ES-I3 (cell line): ENCODE results near the gene WNT5A.
A peak's percentile ranks its signal among the peaks of the same experiment; 100 is the strongest.

Experiments used
- H3K36me3 ChIP-seq: 2 replicates; pipeline ENCODE4 v1.6.1; 2013; ENCODE audit warnings: mild to moderate bottlenecking, low read length, control low read depth, moderate library complexity; ENCODE audit not compliant: insufficient read depth
- H3K4me1 ChIP-seq: 2 replicates; pipeline ENCODE4 v1.6.1; 2013; ENCODE audit warnings: mild to moderate bottlenecking, control low read depth, low read length; ENCODE audit not compliant: insufficient read depth
- H3K9ac ChIP-seq: 2 replicates; pipeline ENCODE4 v1.6.1; 2013; ENCODE audit warnings: low read depth, mild to moderate bottlenecking, low read length, moderate library complexity
- H3K9me3 ChIP-seq: 2 replicates; pipeline ENCODE4 v1.6.1; 2013; ENCODE audit warnings: mild to moderate bottlenecking, low read length, moderate library complexity; ENCODE audit not compliant: control insufficient read depth, insufficient read depth

WNT5A gene

DNA sequence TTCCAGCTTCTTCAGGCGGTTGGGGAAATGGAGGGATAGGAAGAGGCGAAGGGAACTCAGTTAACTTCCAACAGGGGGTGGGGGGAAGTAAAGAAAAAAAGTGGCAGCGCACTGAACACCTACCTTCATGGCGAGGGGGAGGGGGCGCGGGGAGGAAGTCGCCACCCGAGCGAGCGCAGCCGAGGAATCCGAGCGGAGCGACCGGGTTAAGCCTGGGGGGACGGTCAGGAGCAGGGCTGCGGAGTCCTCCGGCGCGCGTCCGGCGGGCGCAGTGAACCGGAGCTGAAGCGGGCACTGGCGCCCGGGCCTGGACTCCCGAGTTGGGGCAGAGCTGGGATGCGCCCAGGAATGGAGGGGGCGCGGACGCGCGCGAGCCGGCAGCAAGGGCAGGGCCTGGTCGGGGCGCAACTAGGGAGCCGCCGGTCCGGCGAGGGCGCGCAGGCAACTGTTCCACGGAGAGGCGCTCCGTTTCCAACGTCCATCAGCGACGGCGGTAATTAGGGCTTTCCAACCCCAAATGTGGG lies at the start of gene WNT5A:
Gene WNT5A, minus strand, starts transcription at position 450 of the 524 bp plus-strand sequence. Its CDS starts 321 bp downstream, at position 129.
- Histone ChIP-seq H3K9me3 (no peaks in the 10 kb centered on the region; the same call in 1 of the 2 replicates), H3K4me1 (peaks cover 5% of the 10 kb centered on the region; the same call in 1 of the 2 replicates), H3K36me3 (no peaks in the 10 kb centered on the region), H3K9ac (peak within 1 kb of the TSS; percentile 83)

DNA sequence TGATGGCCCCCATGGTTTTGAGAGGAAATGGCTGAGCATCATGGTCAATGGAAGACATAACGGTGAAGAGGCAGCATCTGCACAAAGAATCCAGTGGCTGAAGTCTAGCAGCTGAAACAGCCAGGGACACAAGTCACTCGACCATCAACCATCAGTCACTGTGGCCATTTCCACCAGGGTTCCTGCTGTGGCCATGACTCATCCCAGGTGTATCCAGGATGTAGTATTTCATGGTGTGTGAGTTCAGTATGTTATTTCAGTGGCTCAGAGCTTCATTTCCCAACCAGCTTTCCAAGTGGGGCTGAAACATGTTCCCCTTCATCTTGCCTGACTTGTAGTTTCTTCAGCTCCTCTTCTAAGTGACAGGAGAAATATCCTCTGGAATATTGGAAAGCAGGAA lies 47.8 kb upstream of the WNT5A start:
- no peaks in the 10 kb centered on the region for H3K36me3 ChIP-seq
- peaks cover 15% of the 10 kb centered on the region for H3K4me1 ChIP-seq
- H3K9ac ChIP-seq: no peak overlapping the region
- no peaks in the 10 kb centered on the region for H3K9me3 ChIP-seq

DNA sequence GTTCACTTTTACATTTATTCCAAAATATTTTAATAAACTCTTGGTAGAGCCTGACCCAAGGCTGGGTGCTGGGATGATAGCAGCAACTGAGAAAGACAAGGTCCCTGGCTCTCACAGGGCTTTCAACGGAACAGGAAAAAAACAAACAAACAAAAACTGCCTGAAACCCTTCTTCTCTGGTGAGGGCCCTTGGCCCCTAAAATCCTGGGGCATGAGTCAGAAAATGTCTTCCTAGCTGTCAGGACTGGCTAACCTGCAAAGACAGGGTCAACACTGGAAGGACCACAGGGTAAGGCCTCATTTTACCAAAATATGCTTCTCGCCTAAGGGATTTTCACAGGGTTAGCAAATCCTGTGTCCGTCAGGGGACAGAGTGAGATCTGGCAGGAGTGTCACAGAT lies 45.7 kb upstream of the WNT5A start:
- Histone ChIP-seq H3K4me1 (peaks cover 15% of the 10 kb centered on the region), H3K36me3 (no peaks in the 10 kb centered on the region), H3K9ac (no peak overlapping the region), H3K9me3 (no peaks in the 10 kb centered on the region)

DNA sequence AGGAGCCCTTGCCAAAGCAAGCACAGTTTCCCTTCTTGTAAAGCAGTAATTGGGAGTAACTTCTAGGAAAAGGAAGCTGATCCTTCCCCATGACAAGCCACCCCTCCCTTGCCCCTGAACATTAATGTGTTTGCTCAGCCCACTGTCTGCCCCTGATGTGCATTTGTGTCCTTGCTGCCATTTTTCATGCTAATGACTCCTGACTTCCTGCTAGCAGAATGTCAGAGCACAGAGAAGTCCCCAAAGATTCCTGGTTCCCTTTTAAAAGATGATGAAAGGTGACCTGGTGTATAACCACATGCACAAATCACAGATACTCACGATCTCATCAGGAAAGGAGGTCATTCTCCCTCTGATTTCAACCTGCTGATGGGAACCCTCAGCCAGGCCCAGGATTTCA lies 44.2 kb upstream of the WNT5A start:
- peaks cover 15% of the 10 kb centered on the region for H3K4me1 ChIP-seq
- H3K36me3 ChIP-seq: no peaks in the 10 kb centered on the region
- H3K9me3 ChIP-seq: no peaks in the 10 kb centered on the region
- no peak overlapping the region for H3K9ac ChIP-seq

DNA sequence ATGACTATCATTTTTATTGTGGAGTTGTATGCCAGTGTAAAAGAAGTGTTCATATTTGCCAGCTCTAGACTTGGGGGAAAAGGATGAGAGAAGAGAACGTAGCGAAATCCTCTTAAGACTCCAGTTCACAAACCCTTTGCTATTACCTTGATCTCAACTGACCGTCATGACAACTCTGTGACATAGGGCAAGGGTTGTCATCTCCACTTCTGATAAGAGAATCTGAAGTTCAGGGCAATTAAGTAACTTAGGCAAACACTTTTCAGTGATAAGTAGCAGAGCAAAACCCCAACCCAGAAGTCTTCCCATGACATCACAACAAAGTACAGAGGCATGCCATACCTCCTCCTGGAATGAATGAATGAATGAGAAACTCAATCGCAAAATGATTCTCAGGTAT lies 40.3 kb upstream of the WNT5A start:
- H3K9me3 ChIP-seq: no peaks in the 10 kb centered on the region
- H3K9ac ChIP-seq: no peak overlapping the region
- peaks cover 22% of the 10 kb centered on the region for H3K4me1 ChIP-seq
- no peaks in the 10 kb centered on the region for H3K36me3 ChIP-seq

DNA sequence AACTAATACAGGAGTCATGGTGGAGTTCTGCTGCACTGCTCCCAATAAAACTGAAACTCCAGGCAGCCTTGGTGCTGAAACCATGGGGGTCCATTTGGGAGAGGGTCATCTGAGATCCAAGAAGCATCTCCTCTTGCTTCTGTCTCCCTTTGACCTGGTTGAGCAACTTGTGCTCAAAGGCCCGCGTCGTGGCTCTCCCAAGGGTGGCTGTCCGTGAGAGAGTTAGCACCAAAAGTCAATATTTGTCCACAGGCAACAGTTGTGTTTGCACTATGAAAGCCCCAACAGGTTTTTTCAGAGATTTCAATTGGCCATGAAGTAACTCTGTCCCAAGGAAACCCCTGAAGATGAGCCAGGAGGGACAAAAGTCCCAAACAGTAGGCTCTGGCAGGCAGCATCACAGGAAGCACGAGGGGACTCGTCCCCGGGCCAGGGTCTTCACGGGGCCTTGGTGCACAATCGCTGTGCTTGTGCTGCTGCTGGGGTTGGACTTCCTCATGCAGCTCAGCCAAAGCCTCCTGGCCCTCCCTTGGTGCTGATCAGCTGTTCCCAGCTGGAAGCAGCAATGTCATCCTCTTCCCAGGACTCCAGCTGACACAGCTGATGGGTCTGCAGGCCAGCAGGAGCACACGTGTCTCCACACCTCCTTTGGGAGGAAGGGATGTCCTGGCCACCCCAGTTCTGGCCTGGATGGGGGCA lies 39.4 kb upstream of the WNT5A start:
- peaks cover 25% of the 10 kb centered on the region for H3K4me1 ChIP-seq

DNA sequence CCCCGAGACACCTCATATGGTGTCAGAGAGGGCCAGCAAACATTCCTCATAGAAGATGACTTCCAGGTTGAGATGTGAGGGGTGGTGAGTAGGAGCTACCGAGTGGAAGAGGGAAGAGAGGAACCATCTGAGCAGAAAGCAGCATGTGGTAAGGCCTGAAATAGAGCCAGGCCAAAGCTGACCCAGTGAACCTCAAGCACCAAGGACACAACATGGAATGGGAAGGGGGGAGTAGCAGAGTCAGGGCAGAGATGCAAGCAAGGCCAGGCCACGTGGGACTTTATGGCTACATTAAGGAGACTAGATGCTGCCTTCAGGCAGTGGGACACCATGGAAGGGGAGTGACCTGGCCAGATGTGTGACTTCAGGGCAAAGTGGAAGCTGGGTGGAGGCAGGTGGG lies 38.3 kb upstream of the WNT5A start:
- Histone ChIP-seq H3K9ac (no peak overlapping the region), H3K4me1 (peaks cover 23% of the 10 kb centered on the region), H3K9me3 (no peaks in the 10 kb centered on the region), H3K36me3 (no peaks in the 10 kb centered on the region)

More for the DNA sequence above, 39.4 kb upstream of the WNT5A start:
- H3K9ac ChIP-seq: no peak overlapping the region
- H3K9me3 ChIP-seq: no peaks in the 10 kb centered on the region
- no peaks in the 10 kb centered on the region for H3K36me3 ChIP-seq

DNA sequence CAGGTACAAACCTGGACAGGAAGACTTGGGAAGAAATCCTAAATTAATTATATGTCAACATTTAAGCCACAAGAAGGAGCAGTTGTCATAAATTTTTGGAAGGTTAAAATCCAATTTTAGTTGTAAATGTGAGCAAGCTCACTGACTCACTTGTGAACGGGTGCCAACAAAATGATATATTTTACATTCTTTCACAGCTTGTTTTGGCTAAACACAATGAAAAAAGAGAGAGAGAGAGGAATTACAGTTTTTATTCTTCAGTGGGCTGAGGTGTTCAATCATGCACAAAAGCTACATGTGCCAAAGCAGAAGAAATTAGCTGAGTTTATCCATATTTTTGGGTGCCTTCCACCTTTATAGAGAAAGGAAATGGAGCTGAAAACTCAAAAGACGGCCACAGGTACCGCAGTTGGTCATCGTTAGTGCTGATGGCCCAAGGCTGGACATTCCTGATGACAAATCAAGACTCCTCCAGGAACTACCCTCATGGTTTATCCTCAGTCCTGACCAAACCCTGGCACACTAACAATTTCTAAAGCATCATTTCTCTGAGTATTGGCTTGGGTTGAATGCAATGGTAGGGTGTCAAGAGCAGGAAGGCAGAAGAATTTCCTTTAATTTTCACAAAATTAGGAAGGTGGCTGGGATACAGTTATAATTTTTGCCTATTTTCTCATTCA lies 37.6 kb upstream of the WNT5A start:
- no peak overlapping the region for H3K9ac ChIP-seq
- no peaks in the 10 kb centered on the region for H3K36me3 ChIP-seq
- H3K9me3 ChIP-seq: no peaks in the 10 kb centered on the region
- H3K4me1 ChIP-seq: peaks cover 23% of the 10 kb centered on the region

DNA sequence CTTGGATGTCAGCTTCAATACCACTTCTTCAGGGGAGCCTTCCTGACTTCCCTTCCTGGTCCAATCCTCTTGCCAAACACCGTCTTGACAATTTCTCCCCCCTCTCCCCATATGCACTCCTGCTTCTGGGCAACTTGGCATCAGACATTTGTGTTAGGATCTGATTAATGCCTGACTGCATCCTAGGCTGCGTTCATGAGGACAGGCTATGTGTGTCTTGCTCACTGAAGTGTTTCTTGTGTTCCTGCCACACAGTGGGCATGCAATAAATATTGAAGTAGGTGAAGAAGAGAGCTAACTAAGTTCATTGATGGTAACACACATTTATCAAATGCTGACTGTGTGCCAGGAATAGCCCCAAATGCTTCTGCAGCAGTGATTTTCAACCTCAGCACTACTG lies 36.4 kb upstream of the WNT5A start:
- H3K9me3 ChIP-seq: no peaks in the 10 kb centered on the region
- H3K9ac ChIP-seq: no peak overlapping the region
- H3K36me3 ChIP-seq: no peaks in the 10 kb centered on the region
- H3K4me1 ChIP-seq: peaks cover 23% of the 10 kb centered on the region

DNA sequence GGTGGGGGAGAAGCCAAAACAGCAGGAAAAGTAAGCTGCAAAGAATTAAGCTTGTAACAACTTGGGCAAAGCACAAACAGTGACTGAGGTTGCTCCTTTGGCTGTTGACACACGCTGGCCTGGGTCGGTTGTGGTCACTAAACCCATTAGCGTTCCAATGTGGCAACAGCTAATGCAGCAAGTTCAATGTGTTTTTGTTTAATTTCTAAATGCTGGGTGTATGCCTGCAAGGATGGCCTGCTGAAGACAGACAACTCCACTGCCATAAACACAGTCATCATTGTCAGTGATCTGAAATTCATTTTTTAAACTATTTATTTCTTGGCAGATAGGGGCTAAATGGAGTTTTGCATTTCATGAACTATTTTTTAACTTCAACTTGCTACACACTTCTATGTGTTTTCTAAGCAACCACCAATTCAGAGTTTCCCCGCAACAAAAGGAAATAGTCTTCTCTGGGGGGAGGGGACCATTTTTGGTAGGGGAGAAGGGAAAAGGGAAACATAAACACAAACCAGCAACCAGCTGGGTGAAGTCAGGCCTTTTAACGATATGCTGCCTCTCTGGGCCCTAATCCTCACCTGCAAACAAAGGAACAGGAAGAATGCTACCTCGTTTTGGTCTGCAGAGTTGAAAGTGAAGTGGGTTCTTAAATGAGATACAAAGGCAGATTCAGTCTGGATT lies 34.8 kb upstream of the WNT5A start:
- Histone ChIP-seq H3K9ac (no peak overlapping the region), H3K9me3 (no peaks in the 10 kb centered on the region), H3K4me1 (peaks cover 23% of the 10 kb centered on the region), H3K36me3 (no peaks in the 10 kb centered on the region)

DNA sequence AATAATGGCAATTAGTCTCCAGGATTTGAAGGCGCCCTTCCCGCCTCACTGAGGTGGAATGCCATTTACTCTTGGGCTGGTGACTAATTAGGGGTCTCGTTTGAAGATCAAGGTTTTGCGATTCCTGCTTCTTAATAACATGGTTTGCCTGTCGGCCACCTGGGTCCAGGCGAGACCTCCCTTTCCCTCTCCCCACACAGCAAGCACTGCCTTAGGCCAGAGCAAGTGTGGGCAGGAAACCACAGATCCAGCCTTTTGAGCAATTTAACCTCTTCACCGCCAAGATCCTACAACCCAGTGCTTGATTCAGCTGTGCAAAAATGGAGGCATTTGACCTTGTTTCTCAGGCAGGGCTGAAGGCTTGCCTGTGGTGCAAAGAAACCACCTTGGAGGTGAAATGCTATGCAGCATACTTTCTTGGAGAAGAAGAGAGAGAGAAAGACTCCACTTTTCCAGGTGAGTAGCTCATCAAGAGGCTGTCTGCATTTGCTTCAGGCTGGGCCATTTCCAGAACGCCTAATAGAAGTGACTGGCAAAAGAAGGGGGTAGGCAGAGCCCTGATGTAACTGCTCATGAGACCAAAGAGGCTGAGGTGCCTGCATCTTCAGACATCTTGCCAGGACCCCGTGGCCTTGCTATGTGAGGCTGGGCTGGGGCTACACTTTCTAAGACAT lies 34.1 kb upstream of the WNT5A start:
- Histone ChIP-seq H3K9ac (no peak overlapping the region), H3K9me3 (no peaks in the 10 kb centered on the region), H3K4me1 (peaks cover 23% of the 10 kb centered on the region), H3K36me3 (no peaks in the 10 kb centered on the region)

DNA sequence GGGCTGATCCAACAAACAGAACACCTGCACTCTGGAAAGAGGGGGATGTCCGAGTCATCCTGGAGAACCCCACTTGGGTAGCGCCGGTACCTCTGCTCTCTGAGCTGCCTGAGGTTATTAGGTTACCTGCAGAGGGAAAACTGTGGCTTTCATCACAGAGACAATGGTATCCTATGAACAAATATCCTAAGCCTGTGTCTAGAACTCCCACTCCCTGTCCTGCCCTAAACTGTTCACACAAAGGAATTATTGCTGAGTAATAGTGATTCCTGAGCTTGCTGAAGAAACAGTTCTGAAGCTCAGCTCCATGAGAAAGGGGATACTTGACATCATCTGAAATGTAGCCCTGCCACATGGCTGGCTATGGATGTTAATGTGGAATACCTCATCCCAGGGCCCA lies 31.9 kb upstream of the WNT5A start:
- H3K9me3 ChIP-seq: no peaks in the 10 kb centered on the region
- H3K36me3 ChIP-seq: no peaks in the 10 kb centered on the region
- no peak overlapping the region for H3K9ac ChIP-seq
- peaks cover 23% of the 10 kb centered on the region for H3K4me1 ChIP-seq

DNA sequence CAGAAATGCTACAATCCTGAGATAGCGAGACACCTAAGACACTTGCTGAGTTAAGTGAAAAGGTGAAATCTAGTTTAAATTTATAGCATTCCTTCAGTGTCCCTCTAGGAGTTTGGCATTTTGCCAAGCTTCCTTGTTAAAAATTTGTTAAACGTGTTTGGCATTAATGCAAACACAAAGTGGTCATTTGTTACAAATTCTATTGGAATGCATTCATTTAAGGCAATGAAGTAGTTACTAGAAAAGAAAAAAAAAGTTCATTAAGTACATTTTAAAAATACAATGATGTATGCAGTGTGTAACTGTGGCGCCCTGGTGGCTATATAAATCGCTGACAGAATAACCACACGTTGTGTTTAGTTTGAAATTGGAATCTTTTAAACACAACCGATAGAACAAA lies 31.3 kb upstream of the WNT5A start:
- H3K9ac ChIP-seq: no peak overlapping the region
- H3K36me3 ChIP-seq: no peaks in the 10 kb centered on the region
- no peaks in the 10 kb centered on the region for H3K9me3 ChIP-seq
- H3K4me1 ChIP-seq: peaks cover 23% of the 10 kb centered on the region

DNA sequence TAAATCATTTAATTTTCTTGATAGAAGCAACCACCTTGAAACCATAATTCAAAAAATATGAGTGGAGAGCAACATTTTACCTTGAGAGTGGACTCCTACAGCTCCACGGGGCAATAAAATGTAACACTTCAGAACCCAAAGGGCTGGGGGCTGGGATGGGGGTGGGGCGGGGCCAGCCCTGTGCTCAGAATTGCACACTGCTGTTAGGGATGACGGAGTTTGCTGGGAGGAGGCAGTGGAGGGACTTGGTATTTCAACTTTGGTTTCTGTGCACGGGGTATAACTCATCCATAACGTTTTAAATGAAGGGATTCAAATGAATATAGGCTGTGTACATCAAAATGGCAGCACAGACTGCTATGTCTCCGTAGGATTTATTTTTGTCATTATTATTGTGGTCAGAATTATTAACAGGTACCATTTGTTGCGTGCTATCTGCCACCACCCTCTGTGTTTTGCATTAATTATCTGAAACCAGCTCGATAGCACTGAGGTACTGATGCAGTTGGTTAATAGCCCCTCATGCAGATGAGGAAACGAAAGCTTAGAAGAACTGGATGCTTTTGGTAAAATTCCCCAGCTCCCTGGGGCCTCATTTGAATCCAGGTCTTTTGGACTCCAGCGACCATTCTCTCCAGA lies 29.4 kb upstream of the WNT5A start:
- no peaks in the 10 kb centered on the region for H3K36me3 ChIP-seq
- H3K9me3 ChIP-seq: no peaks in the 10 kb centered on the region
- H3K4me1 ChIP-seq: peaks cover 25% of the 10 kb centered on the region
- H3K9ac ChIP-seq: no peak overlapping the region
